ENCODE measurements around the gene GRIP1.

The GRIP1 gene

DNA sequence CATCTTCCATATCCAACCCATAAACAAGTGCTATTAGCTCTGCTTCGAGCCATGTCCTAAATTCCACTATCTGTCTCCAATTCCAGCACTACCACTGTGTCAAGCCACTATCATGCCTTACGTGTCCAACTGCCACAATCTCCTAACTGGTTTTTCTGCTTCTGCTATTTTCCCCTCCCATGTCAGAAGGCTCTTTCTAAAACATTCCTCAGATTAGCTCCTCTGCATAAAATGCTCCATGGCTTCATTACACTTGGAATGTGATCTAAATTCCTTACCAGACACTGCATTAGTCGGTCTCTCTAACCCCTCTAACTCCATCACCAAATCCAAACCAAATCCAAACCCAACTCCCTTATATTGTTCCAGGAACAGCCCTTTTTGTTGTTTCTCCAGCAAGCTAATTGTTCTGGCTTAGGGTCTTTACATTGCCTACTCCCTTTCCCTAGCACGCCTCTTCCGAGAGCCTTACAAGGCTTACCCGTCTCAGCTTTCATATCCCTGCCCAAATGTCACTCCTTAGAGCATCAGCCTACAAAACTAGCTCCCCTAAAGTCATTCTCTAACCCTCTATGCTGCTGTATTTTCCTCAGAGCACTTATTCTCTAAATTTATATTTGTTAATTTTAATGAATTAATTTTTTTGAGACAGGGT lies 236.8 kb downstream of the GRIP1 start:
- no peak for DNase-seq

DNA sequence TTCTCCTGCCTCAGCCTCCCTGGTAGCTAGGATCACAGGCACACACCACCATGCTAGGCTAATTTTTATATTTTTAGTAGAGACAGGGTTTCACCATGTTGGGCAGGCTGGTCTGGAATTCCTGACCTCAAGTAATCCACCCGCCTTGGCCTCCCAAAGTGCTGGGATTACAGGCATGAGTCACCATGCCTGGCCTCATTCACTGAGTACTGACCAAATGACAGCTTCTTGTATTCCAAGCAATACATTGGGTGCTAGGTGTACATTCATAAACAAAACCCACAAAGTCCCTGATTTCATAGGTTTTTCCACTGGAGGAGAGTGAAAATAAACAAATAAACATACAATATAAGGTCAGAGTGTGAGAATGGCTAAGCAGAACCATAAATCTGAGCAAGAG lies 240.3 kb downstream of the GRIP1 start:
- DNase-seq: no peak

DNA sequence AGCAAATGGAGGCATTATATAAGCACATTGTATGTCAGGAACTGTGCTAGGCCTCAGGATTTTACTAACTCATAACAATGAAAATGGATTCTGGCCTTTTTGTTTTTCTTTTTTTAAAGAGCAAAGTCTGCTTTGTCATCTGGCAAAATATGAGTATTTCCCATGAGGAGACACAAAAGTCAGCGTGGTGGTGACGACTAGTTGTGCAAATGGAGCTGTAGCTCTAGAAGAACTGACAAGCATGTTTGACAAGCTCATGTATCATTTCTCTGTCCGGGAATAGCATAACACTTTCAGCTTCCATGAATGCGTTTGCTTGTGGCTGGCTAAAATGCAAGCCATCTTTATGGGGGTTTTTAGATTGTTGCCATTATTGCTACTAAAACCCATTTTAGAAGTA lies 248.8 kb downstream of the GRIP1 start:
- no peak for DNase-seq

DNA sequence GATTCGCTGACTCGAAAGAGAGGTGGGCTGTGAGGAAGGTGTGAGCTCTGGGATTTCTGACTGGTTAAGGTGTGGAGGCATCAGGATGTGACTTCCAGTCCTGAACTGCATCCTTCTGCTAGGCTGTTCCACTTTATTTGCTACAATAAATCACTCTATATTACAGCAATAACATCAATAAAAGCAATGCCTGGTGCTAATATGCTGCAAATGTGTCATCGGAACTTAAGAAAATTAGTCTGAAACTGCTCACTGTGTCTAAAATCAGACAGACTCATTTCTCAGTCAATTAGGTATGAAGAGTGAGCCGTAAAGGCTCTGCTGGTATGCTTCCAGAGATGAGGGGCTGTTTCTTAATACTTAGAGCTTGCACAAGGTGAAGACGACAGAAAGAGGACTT lies 250.0 kb downstream of the GRIP1 start:
- no peak for DNase-seq

DNA sequence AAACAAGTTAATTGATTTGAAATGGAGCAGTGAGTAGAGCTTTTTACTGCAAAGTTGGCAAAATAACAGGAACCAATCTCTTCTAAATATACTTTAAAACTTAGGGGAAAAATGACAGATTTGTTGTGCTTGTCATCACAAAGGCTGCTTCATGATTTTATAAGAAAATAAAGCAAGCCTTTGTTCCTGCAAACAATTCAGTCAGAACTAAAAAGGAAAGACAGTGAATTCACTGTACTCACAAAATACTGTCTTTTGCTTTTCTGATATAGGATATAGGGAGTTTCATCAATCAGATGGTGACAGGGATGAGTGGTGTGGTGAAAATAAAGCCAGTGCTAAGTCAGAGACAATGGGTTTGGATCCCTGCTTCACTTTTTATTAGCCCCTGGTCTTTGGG lies 250.6 kb downstream of the GRIP1 start:
- DNase-seq: no peak

DNA sequence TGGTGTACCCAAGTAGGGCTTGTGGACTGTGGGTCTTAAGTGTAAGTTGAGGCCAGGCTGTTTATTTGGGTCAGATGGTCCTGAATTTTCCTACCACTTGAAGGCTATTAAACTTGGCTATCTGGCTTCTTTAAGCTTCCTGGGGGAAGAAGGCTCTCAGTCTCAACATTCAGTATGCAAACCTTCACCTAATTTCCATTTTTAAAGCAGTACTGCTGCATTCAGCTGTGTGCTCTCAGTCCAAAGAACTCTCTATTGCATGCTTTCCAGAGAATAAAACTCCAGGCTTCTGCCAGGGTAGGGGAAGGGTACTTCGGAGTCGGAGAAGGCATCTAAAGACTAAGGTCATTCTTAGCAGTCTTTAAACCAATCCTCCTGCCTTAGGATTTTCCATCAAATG lies 252.2 kb downstream of the GRIP1 start:
- DNase-seq: no peak

DNA sequence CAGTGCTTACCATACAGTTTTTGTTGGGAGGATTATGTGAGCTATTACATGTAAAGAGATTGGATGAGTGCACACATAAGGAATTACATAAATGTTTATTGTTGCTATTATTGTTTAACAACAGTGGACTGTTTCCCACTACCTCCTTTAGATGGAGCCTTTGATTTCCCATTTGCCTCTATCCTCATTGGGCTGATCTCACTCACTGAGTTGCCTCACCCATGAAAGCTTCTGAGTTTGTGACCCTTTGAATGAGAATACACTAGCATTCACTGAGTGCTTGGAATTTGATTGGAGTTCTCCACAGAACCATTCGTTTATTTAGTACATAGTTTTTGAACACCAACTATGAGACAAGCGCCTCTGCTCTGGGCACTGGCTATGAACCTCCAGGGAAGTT lies 255.6 kb downstream of the GRIP1 start:
- no peak for DNase-seq

DNA sequence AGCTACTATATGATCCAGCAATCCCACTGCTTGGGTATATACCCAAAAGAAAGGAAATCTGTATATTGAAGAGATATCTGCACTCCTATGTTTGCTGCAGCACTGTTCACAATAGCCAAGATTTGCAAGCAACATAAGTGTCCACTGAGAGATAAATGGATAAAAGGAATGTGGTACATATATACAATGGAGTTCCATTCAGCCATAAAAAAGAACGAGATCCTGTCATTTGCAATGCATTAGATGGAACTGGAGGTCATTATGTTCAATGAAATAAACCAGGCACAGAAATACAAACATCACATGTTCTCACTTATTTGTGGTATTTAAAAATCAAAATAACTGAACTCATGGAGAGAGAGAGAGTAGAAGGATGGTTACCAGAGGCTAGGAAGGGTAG lies 260.0 kb downstream of the GRIP1 start:
- no peak for DNase-seq

DNA sequence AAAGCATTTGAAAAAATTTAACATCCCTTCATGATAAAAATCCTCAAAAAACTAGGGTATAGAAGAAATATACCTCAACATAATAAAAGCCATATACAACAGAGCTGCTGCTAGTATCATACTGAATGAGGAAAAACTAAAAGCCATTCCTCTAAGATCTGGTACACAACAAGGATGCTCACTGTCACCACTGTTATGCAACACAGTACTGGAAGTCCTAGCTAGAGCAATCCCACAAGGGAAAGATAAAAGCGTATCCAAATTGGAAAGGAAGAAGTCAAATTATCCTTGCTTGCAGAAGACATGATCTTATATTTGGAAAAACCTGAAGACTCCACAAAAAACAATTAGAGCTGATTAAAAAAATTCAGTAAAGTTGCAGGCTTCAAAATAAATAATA lies 261.7 kb downstream of the GRIP1 start:
- DNase-seq: no peak

DNA sequence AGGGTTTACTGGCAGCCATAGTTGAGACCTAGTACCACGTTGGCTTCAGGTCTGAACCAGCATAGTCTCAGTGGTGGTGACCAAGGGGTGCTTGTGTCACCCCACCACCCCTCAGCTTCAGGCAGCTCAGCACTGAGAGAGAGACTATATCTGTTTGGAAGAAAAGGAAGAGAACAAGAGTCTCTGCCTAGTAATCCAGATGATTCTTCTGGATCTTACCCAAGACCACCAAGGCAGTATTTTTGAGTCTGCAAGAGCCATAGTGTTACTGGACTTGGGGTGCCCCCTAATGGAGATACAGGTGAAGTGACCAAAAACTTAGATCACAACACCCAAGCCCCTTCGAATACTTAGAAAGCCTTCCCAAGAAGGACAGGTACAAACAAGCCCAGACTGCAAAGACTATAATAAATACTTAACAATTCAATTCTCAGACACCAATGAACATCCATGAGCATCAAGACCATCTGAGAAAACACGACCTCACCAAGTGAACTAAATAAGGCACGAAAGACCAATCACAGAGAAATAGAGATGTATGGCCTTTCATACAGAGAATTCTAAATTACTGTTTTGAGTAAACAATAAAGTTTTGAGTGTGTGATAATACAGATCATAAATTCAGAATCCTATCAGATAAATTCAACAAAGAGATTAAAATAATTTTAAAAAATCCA lies 269.5 kb downstream of the GRIP1 start:
- no peak for DNase-seq

DNA sequence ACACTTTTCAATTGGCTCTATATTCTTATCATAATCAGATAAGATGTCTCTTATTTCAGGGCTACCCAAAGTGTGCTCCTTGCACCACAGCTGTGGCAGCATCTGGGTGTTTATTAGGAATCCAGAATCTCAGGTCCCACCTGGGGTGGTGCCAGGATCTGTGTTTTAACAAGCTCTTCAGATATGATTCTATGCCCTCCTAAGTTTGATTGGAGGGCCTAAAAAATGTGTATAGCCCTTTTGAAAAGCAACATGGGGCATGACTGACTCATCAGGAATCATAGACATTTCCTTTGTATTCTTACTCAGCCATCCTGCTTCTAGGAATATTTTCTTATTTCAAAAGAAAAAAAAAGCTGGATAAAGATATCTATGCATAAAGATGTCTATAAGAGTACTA lies 273.5 kb downstream of the GRIP1 start:
- no peak for DNase-seq

DNA sequence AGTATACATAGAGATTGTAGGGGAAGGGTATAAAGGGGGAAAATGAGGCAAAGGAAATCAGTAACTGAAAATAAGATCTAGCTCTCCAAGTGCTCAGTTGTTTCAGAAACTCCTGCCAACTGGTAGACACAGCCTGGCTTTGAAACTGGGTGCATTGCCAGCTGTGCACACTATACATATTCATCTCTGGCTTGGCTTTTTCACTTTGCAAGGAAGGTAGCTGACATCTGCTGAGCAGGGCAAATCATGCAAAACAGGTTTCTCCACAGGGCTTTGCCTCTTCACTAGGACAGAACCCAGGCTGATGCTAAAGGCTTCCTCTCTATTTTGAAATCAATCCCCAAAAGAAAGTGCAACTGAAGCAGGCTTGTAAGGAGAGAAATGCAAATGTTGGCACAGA lies 275.1 kb downstream of the GRIP1 start:
- DNase-seq: peak; percentile 24

DNA sequence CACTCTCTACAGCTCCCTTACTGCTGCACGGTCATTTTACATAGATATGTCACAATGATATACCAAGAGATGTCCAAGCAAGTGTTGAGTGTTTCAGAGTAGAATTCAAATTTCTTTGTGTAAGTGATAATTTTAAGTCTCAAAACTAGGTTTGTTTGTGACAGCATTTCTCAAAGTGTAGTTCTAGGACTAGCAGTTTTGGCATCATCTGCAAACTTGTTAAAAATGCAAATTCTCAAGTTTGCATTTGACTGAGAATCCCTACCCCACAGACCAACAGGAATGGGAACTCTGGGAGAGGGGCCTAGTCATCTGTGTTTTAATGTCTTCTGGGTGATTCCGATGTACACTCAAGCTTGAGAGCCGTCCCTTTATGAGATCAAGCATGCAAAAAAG lies 279.0 kb downstream of the GRIP1 start:
- DNase-seq: no peak

DNA sequence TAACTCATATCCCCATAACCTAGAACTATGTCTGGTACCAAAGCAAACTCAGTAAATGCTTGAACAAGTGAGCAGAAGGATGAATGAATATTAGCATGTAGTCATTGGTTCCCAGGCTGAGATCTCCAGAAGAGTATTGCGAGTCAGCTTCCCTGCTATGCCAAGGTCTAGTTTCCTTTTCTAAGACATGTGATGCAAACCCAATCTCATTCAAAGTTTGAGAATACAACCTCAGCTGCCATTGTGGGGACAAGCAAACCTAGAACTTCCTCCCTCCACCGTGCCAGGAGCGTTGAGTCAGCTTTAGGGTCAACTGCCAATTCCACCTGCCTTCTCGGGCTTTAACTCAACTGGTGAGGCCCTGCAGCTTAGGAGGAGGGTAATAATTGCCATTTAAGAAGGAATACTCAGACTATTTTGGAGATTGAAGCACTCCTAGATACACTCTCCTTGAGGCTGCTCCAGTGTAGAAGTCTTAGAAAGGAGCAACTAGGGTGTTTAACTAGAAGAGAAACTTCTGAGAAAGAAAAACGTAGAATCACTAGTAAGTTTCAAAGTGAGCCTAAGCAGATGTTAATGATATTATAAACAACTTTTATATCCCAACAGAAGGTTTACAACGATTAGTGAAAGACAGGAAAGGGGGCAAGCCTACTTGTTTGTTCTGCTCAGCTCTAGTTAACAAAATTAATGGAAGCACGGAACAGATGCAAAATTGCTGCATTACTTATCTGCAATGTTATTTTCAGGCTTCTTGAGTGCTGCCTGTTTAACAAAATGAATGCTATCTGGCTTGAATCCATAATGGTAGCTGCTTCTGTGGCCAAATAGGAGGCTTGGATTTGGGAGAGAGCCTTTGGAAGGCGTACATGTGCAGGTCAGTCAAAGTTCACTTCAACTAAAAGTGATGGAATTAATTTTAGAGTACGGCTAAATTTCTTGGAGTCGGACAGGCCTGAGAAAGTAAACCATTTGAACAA lies 279.7 kb downstream of the GRIP1 start:
- DNase-seq: no peak

DNA sequence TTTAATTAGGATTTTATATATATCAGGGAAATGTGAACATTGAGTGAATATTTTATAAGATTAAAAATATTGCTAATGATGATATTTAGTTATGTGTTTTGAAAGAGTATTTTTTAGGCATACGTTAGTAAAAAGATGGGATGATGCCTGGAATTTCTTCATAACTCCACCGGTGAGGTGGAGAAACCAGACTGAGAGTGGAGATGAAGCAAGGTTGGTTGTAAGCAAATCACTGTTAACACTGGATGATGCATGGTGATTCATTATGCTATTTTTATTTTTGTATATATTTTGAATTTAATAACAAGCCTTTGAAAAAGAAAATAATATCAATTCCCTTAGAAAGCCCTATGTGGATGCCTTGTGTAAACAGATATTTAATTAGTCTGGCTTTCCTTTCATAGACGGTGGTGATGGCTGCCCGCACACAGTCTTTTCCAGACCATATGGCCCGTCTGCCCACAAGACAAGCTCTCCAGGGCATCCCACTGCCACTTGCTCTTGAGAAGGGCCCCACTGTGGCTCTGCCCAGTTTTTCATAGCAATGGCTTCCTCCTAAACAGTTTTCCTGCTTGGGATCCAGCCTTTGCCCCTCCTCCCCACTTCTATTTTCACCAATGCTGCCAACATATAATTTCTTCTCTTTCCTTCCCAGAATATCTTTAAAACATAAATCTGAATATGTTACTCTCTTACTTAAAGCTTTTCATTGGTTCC lies 281.1 kb downstream of the GRIP1 start:
- no peak for DNase-seq

DNA sequence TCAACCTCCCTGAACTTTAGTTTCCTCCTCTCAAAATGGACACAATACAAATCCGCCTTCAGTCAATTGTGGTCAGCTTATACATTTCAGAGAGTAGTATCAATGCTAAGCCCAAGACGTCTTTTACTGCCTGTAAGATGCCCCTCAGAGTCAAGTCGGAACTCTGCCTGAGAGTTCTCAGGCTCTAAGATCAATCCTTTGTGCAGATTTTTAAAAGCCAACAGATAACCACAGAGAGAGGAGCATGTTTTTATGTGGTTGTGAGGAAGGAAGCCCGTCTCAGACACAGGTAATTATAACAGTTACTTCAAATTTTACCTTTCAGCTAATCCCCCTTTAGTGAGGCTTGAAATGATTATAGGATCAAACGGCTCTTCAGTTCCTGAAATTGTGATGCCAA lies 285.0 kb downstream of the GRIP1 start:
- DNase-seq: no peak

DNA sequence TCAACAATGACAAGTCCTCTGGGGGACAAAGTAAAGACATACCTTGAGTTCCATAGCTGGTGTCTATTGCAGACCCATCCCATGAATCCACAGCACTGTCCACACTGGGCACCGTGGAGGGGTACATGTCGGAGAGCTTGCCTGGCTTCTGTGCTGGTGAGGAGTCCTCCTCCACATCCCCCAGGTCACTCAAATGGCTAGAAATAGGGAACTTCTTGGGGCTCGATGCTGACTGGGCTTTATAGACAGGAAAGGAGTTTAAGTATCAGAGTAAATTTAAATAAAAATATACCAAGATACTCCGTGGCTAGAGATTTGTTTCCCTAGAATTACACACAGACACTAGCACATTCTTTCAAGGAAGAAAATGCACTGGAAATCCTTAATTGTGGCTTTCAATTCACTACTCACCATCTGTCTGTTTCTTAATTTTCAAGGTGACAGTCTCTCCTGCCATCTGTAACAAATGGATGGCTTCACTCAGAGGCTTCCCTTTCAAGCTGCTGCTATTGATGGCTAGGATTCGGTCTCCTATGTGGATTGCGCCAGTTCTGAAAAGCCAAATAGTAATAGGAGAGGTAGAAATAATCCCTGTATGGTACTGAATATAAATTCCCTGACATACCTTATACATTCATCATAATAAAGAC lies 286.5 kb downstream of the GRIP1 start:
- no peak for DNase-seq

DNA sequence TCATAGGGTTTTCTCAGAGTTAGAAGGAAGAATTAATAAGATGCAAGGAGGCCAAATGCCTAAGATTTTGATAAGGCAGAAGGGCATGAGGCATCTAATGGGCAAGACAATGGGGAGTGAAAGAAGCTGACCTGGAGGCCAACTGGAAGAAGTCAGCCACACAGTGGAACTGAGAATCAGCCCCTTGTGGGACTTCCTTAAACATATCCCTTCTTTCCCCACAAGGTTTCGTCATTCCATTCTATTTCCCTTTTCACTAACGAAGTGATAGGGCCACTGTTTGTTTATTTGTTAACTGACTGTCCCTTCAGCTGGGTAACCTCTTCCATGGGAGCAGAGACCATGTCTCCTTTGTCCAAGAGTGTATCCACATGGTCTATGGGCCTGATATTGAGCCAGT lies 290.4 kb downstream of the GRIP1 start:
- no peak for DNase-seq

DNA sequence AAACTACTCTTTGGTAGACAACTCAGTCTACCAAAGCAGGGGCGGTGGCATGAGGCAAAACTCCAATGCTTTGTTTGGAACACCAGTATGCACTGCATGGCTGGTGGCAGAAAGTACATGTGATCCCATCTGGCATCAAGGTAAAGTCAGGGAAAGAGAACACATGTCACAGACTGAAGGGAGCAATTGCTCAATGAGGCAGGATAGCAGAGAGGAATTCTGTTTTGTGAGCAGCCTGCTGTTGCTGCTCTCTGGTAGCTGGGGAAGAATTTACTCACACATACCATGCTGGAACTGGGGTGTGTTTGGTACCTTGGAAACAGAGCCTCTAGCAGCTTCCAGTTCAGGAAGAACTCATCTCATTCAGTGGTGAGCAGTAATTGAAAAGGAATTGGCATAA lies 291.8 kb downstream of the GRIP1 start:
- DNase-seq: no peak

DNA sequence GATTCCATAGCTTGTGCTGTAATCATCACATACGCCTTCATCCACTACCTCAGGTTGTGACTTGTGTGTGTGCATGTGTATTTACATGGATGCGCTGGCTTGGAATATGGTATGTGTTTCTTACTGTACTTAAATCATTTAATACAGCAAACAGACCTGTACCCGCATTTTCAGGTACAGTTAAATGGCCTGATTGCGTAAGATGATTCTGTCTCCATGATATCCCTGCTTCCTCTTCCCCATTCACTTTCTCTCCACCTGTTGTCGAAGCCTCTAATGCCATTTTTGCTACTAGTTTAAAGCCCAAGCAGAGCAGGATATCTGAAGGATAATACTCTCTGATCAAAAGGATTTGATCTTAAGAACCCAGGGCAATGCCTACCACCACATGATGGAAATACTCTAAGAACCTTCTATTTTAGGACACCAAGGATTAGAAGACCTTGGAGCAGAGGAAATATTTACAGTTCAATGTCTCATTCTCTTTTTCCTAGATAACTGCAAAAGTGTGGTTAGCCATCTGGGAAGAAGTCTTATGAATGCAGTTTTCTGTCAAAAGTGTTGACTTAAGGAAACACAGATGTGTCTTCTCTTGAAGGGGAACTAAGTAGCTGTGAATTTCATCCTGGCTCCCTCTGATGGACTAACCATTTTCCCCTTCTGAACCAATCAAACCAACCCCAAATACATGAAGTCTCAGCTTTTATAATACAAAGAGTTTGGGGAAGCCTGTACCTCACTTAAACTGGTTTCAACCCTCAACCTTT lies 297.9 kb downstream of the GRIP1 start:
- no peak for DNase-seq

DNA sequence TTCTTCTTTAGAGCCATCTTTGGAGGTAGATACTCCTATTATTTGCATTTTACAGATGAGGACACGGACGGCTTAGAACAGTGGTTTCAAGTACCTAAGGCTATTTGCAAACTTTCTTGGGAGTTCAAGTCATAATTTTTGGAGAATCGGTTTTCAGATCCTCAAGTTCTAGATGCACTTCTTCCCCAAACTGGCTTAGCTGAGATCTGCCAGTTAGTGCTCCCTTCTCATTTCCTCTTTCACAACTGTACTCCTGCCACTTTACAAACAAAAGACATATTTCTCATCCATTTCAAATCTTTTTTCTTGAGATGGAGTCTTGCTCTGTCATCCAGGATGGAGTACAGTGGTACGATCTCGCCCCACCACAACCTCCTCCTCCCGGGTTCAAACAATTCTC lies 299.3 kb downstream of the GRIP1 start:
- no peak for DNase-seq

DNA sequence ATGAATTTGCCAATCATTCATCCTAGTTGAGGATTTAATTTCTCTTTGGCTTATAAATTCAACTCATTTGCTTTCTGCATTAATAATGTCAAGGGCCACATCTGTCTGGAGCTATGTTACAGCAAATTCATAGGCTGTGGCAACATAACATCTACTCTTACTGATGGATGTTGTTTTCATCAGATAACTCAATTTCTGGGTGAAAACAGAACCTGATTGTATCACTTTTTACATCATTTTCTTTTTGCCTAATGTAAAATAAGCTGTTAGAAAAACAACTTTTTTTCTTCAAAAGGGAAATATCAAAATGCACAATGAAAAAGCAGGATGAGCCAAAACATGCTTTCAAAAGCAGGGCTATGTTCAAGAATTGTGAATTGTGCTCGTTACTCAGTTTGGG lies 303.3 kb downstream of the GRIP1 start:
- no peak for DNase-seq
